Brain microvascular endothelial cell (primary cell): Measurements from ENCODE around the gene G0S2.

Experiments
- DNase-seq: peaks from one replicate; pipeline ENCODE4 v3.0.0-alpha.2; 2020
- H3K27ac ChIP-seq: fragments of 250-450 bp; sonication (Bioruptor Pico); 2 replicates; pipeline ENCODE4 v1.5.1; 2020; ENCODE audit warnings: mild to moderate bottlenecking, moderate library complexity
- H3K27me3 ChIP-seq: fragments of 250-450 bp; sonication (Bioruptor Pico); replicated peaks from 2 replicates; pipeline ENCODE4 v1.5.1; 2020; ENCODE audit warnings: mild to moderate bottlenecking
- H3K36me3 ChIP-seq: fragments of 250-450 bp; sonication (Bioruptor Pico); replicated peaks from 2 replicates; pipeline ENCODE4 v1.5.1; 2020; ENCODE audit warnings: mild to moderate bottlenecking
- H3K4me3 ChIP-seq: 2 replicates; pipeline ENCODE4 v1.5.1; 2011; ENCODE audit warnings: low read depth, mild to moderate bottlenecking, control low read depth, low read length, moderate library complexity
- CTCF ChIP-seq: IDR thresholded peaks from 2 replicates; pipeline ENCODE4 v1.5.1; 2011; ENCODE audit warnings: low read depth, mild to moderate bottlenecking, moderate library complexity, low read length, control low read depth, inconsistent platforms; ENCODE audit errors: missing control alignments
- in situ Hi-C: cut with HindIII; loops from 2 replicates; pipeline ENCODE4 v1.10.0; 2017; ENCODE audit warnings: low sequenced_read_pairs, low pct_ligation_motif_present

G0S2 gene

GRCh38 chr1:209652121-209652735 is 23.0 kb upstream of the G0S2 start, which contains the start of gene LAMB3:
LAMB3 (minus strand) TSS chr1:209652425; CDS start chr1:209650944, 1,481 bp downstream.
- TF ChIP-seq CTCF, result no peak
- no peak within 1 kb of the TSS for H3K4me3 ChIP-seq
- DNase-seq, result no peak
- H3K36me3 ChIP-seq, result no peaks in the 10 kb centered on the region
- in situ Hi-C loops, result no loop called here
- peak within 1 kb of the TSS; percentile 33 for H3K27ac ChIP-seq
- no peaks in the 10 kb centered on the region for H3K27me3 ChIP-seq

DNA sequence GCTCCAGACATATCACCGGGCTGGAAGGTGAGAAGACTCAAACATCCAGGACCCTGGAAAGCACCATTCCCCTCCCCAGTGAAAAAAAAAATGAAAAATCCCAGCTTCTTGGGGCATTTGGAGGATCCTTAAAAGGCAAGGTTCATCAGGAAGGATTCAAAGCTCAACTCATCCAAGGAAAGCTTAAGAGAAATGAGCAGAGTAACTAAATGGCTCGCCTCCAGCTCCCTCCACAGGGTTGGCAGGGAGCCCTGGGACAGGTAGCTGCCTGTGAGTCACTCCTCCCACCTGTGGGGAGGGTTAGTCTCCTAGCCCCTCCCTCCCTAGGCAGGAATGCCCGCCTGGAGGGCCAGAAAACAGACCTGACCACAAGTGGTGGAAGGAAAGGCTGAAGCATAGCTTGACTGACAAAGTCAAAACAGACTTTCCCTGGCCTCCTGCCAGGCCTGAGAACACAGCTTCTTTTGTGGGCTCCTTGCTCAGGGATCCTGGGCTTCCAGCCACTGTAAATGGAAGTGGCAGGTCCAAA is 22.3 kb upstream of the G0S2 start:
- in situ Hi-C loops, result no loop called here
- no peak for TF ChIP-seq CTCF
- no peak overlapping the region for H3K4me3 ChIP-seq
- H3K27ac ChIP-seq, result no peak overlapping the region
- no peaks in the 10 kb centered on the region for H3K36me3 ChIP-seq
- no peaks in the 10 kb centered on the region for H3K27me3 ChIP-seq
- DNase-seq, result peak; percentile 51

DNA sequence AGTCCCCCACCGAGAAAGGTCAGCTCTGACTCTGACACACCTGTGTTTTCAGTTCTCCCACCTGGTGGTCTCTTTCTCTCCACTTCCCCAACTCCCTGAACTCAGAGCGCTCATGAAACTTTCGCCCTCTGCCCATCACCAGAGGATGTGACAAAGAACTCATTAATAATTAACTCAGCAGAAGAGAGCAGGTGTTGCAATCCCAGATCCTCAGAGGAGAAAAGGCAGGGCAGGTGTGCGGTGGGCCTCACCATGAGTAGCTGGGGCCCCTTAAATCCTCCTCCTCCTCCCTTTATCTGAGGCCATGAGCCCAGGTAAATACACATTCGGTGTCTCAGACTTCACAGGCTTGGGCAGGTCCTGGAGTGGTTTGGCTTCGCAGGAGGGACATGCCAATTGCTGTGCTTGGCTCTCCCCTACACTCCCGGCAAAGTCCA is 21.3 kb upstream of the G0S2 start:
- in situ Hi-C loops, result no loop called here
- no peaks in the 10 kb centered on the region for H3K36me3 ChIP-seq
- no peak for TF ChIP-seq CTCF
- no peaks in the 10 kb centered on the region for H3K27me3 ChIP-seq
- H3K27ac ChIP-seq, result no peak overlapping the region
- no peak for DNase-seq
- H3K4me3 ChIP-seq, result no peak overlapping the region

DNA sequence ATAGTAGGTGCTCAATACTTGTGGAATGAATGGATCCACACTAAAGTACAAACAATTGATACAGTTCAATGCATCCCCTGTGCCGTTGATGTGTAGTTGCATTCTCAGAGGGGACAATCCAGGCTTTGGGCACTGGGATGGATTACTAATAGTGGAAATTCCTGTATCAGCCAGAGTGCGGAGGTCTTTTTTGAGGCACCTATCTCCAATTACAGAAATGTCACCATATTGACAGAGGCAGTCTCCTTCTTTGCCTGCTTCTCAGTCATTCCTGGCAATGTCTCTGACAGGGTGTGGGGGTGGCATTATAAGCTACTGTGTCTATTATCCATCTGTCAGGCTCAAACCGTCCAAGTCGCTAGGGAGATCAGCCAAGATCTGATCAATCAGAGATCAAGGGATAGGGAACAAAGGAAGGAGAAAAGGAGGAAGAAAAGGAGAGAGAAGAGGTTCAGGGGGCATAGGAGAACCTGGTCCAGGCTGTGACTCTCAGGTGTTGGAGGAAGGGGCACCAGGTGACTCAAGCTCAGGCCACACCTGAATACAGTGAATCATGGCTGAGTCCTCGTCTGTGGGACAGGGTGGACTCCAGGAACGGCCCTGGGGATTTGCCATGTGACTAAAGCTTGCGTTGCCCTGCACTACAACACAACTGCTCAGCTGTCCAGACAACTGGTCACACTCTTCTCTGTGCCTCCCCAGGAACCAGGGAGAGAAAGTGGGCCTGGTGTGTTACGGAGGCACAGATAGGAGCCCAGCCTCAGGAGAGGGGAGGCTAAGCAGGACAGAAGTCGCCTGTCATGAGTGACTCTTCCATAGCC is 19.6 kb upstream of the G0S2 start:
- no peak overlapping the region for H3K4me3 ChIP-seq
- in situ Hi-C loops, result no loop called here

DNA sequence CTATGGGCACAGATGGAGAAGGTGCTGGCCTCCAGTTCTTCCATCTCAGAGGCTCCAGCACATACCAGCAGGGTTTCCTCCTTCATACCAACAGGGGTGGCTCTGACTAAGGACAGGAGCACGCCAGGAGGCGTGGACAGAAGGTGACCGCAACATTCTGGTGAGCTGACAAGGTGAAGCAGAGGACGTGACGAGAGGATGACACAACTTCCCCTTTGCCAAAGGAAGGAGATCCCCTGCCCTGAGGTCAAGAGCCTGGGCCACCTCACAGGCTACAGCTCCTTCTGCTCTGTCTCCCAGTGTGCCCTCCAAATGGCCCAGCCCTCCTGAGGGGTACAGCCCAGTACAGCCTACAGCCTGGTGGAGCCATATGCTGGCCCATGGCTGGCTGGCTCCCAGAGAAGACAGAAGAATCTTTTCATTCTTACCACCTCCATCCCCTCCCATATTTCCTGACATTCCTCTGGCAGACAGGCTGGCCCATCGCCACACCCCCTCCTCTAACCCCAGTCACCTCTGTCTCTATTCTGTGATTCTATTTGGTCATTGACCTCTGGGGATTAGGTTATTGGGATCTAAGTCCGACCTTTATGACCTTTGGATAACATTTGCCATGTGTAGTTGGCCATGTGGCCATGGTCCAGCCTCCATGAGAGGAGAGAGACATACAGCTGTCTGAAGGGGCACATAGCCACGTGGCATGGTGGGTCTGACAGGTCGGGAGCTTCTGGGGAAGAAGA is 17.9 kb upstream of the G0S2 start:
- H3K27me3 ChIP-seq, result no peaks in the 10 kb centered on the region
- no peaks in the 10 kb centered on the region for H3K36me3 ChIP-seq
- TF ChIP-seq CTCF, result no peak
- in situ Hi-C loops, result no loop called here
- H3K27ac ChIP-seq, result no peak overlapping the region
- no peak for DNase-seq
- H3K4me3 ChIP-seq, result no peak overlapping the region

More for the DNA sequence above, 19.6 kb upstream of the G0S2 start:
- no peak overlapping the region for H3K27ac ChIP-seq
- H3K36me3 ChIP-seq, result no peaks in the 10 kb centered on the region
- no peak for DNase-seq
- no peak for TF ChIP-seq CTCF
- no peaks in the 10 kb centered on the region for H3K27me3 ChIP-seq
